IMR-90 (cell line): ENCODE measurements around the gene NCAPD3. TPM values are rescaled to one million over a fixed set of nuclear protein-coding genes. Genes with fewer than 3 reads are reported as not detected.

Experiments used
- ATAC-seq: fragments of 200-7000 bp; cut with Tn5 transposase; 2 replicates; pipeline ENCODE4 v1.9.1; 2020; ENCODE audit warnings: low read depth, mild to moderate bottlenecking, moderate library complexity
- BruUV-seq: library from RNA; stranded (reverse); fragments of 400-500 nt; replicated peaks from 2 replicates; lab custom pipeline; 2021; lab: Mats Ljungman, UMichigan
- CTCF ChIA-PET: fragments of 300-600 bp; formaldehyde crosslinking; extraction: SDS; loops from one replicate; lab custom pipeline; 2021; ENCODE audit warnings: antibody characterized with exemption; lab: Yijun Ruan, JAX
- POLR2A ChIA-PET: fragments of 300-600 bp; sonication (Branson Sonifier 250); formaldehyde crosslinking; loops from one replicate; lab custom pipeline; 2022; ENCODE audit warnings: antibody characterized with exemption; ENCODE audit not compliant: unreplicated experiment; lab: Charles Lee
- DNase-seq: peaks from one replicate; pipeline ENCODE4 v3.0.0; 2013
- H2AFZ ChIP-seq: replicated peaks from 2 replicates; pipeline ENCODE3; 2013; ENCODE audit warnings: low read length, mild to moderate bottlenecking; ENCODE audit not compliant: poor library complexity
- H2AK5ac ChIP-seq: 2 replicates; pipeline ENCODE4 v1.6.1; 2013; ENCODE audit warnings: low read depth, low read length, inconsistent platforms
- H2AK9ac ChIP-seq: replicated peaks from 2 replicates; pipeline ENCODE3; 2013; ENCODE audit warnings: mild to moderate bottlenecking, low read depth, low read length, moderate library complexity; ENCODE audit not compliant: poor library complexity
- H2BK120ac ChIP-seq: 2 replicates; pipeline ENCODE4 v1.6.1; 2013; ENCODE audit warnings: low read depth, low read length, inconsistent platforms
- H2BK15ac ChIP-seq: 3 replicates; pipeline ENCODE4 v1.6.1; 2013; ENCODE audit warnings: low read depth, low read length, inconsistent platforms
- H2BK20ac ChIP-seq: 2 replicates; pipeline ENCODE4 v1.6.1; 2013; ENCODE audit warnings: low read depth, mild to moderate bottlenecking, inconsistent platforms, low read length, moderate library complexity
- H2BK5ac ChIP-seq: 2 replicates; pipeline ENCODE4 v1.6.1; 2013; ENCODE audit warnings: mild to moderate bottlenecking, low read depth, low read length, inconsistent platforms; ENCODE audit not compliant: poor library complexity, severe bottlenecking
- H3K14ac ChIP-seq: replicated peaks from 2 replicates; pipeline ENCODE4 v1.6.1; 2013; ENCODE audit warnings: low read depth, low read length, inconsistent platforms
- H3K18ac ChIP-seq: 2 replicates; pipeline ENCODE4 v1.6.1; 2013; ENCODE audit warnings: low read depth, low read length, control low read depth
- H3K23ac ChIP-seq: 2 replicates; pipeline ENCODE4 v1.6.1; 2013; ENCODE audit warnings: low read depth, low read length, inconsistent platforms
- H3K27ac ChIP-seq: 2 replicates; pipeline ENCODE4 v1.5.1; 2013; ENCODE audit warnings: mild to moderate bottlenecking, control low read depth, low read length; ENCODE audit not compliant: insufficient read depth
- H3K27me3 ChIP-seq: 2 replicates; pipeline ENCODE4 v1.6.1; 2013; ENCODE audit warnings: low read length; ENCODE audit not compliant: control insufficient read depth, insufficient read depth
- H3K36me3 ChIP-seq: 2 replicates; pipeline ENCODE4 v1.6.1; 2013; ENCODE audit warnings: low read length, mixed read lengths; ENCODE audit not compliant: control insufficient read depth, insufficient read depth
- H3K4ac ChIP-seq: 2 replicates; pipeline ENCODE4 v1.6.1; 2013; ENCODE audit warnings: low read depth, low read length, inconsistent platforms
- H3K4me1 ChIP-seq: 2 replicates; pipeline ENCODE4 v1.6.1; 2013; ENCODE audit warnings: low read length, mixed read lengths; ENCODE audit not compliant: control insufficient read depth, insufficient read depth
- H3K4me2 ChIP-seq: 2 replicates; pipeline ENCODE4 v1.6.1; 2013; ENCODE audit warnings: low read depth, mild to moderate bottlenecking, control low read depth, low read length, moderate library complexity
- H3K4me3 ChIP-seq: 2 replicates; pipeline ENCODE4 v1.5.1; 2013; ENCODE audit warnings: low read depth, mild to moderate bottlenecking, control low read depth, low read length, moderate library complexity; ENCODE audit not compliant: insufficient read depth
- H3K56ac ChIP-seq: 2 replicates; pipeline ENCODE4 v1.6.1; 2013; ENCODE audit warnings: low read length, inconsistent platforms; ENCODE audit not compliant: insufficient read depth; ENCODE audit errors: extremely low read depth
- H3K79me1 ChIP-seq, 2 experiments: 2 replicates each; pipeline ENCODE4 v1.6.1; 2013; ENCODE audit warnings: low read length in 2 of 2, inconsistent platforms in 1 of 2, low read depth in 1 of 2
- H3K9ac ChIP-seq: 2 replicates; pipeline ENCODE4 v1.6.1; 2013; ENCODE audit warnings: low read depth, low read length, control low read depth
- H3K9me1 ChIP-seq: 2 replicates; pipeline ENCODE4 v1.6.1; 2013; ENCODE audit warnings: low read length, inconsistent platforms; ENCODE audit not compliant: insufficient read depth
- H3K9me3 ChIP-seq: 2 replicates; pipeline ENCODE4 v1.6.1; 2013; ENCODE audit warnings: low read length; ENCODE audit not compliant: control insufficient read depth, insufficient read depth
- H4K20me1 ChIP-seq: 2 replicates; pipeline ENCODE4 v1.6.1; 2013; ENCODE audit warnings: low read length, inconsistent platforms; ENCODE audit not compliant: insufficient read depth
- H4K5ac ChIP-seq: 2 replicates; pipeline ENCODE4 v1.6.1; 2013; ENCODE audit warnings: mild to moderate bottlenecking, low read depth, low read length, control low read depth
- H4K8ac ChIP-seq, 2 experiments: 2 replicates each; pipeline ENCODE4 v1.6.1; 2013; ENCODE audit warnings: low read depth in 2 of 2, low read length in 2 of 2, control low read depth in 1 of 2, inconsistent platforms in 1 of 2
- H4K91ac ChIP-seq: 2 replicates; pipeline ENCODE4 v1.6.1; 2013; ENCODE audit warnings: low read depth, low read length, inconsistent platforms; ENCODE audit not compliant: insufficient read depth
- BHLHE40 ChIP-seq: fragments of 150-350 bp; IDR thresholded peaks from 2 replicates; pipeline ENCODE4 v1.6.1; 2016; ENCODE audit warnings: mild to moderate bottlenecking, low read depth, low read length
- CEBPB ChIP-seq: IDR thresholded peaks from 2 replicates; pipeline ENCODE4 v1.6.1; 2012; ENCODE audit warnings: low read depth, low read length, improper control_type of control experiment
- CHD1 ChIP-seq: IDR thresholded peaks from 2 replicates; pipeline ENCODE4 v1.6.1; 2012; ENCODE audit warnings: low read depth, low read length, improper control_type of control experiment
- FOS ChIP-seq: fragments of 150-350 bp; IDR thresholded peaks from 2 replicates; pipeline ENCODE4 v1.6.1; 2016; ENCODE audit warnings: low read depth, low read length
- MAFK ChIP-seq: IDR thresholded peaks from 2 replicates; pipeline ENCODE4 v1.6.1; 2012; ENCODE audit warnings: low read depth, low read length, improper control_type of control experiment
- MAZ ChIP-seq: IDR thresholded peaks from 2 replicates; pipeline ENCODE4 v1.6.1; 2012; ENCODE audit warnings: low read depth, mild to moderate bottlenecking, low read length, improper control_type of control experiment, moderate library complexity, borderline replicate concordance
- MXI1 ChIP-seq: IDR thresholded peaks from 2 replicates; pipeline ENCODE4 v1.6.1; 2012; ENCODE audit warnings: low read depth, mild to moderate bottlenecking, low read length, moderate library complexity, borderline replicate concordance
- NFE2L2 ChIP-seq: fragments of 150-350 bp; IDR thresholded peaks from 2 replicates; pipeline ENCODE4 v1.6.1; 2016; ENCODE audit warnings: low read depth, mild to moderate bottlenecking, low read length
- POLR2A ChIP-seq: IDR thresholded peaks from 2 replicates; pipeline ENCODE4 v1.6.1; 2012; ENCODE audit warnings: mild to moderate bottlenecking, low read depth, low read length
- RAD21 ChIP-seq: IDR thresholded peaks from 2 replicates; pipeline ENCODE4 v1.6.1; 2012; ENCODE audit warnings: low read length, improper control_type of control experiment
- RCOR1 ChIP-seq: IDR thresholded peaks from 2 replicates; pipeline ENCODE4 v1.6.1; 2012; ENCODE audit warnings: mild to moderate bottlenecking, low read length, improper control_type of control experiment; ENCODE audit not compliant: insufficient replicate concordance
- RFX5 ChIP-seq: IDR thresholded peaks from 2 replicates; pipeline ENCODE4 v1.8.0; 2012; ENCODE audit warnings: low read depth, mild to moderate bottlenecking, low read length, moderate library complexity
- SMC3 ChIP-seq: fragments of 150-350 bp; IDR thresholded peaks from 2 replicates; pipeline ENCODE4 v1.6.1; 2016; ENCODE audit warnings: low read depth, mild to moderate bottlenecking, antibody characterized with exemption, low read length, moderate library complexity
- WGBS, 2 experiments: methylation state at CpG; one replicate each; pipeline versions ENCODE4 v1.1.5 to v1.1.7; 2013; ENCODE audit warnings: missing lambda C conversion rate in 2 of 2; ENCODE audit not compliant: insufficient read length in 1 of 2; ENCODE audit errors: extremely low coverage in 2 of 2; 5-methylcytosine and 5-hydroxymethylcytosine counted together
- dilution Hi-C: fragments of 300-500 bp; cut with HindIII; formaldehyde crosslinking; loops from one replicate; pipeline ENCODE4 v1.14.3; 2018; ENCODE audit warnings: low sequenced_read_pairs; ENCODE audit not compliant: unreplicated experiment
- in situ Hi-C: fragments of 300-500 bp; cut with MboI; formaldehyde crosslinking; loops from 3 replicates; pipeline ENCODE4 v1.14.3; 2019; ENCODE audit warnings: low sequenced_read_pairs, inconsistent platforms, mixed read lengths
- intact Hi-C: fragments of 100-400 bp; cut with micrococcal nuclease; formaldehyde crosslinking; loops from 2 replicates; pipeline ENCODE4 v1.10.0; 2022
- polyA plus RNA-seq, 3 experiments: library from polyadenylated mRNA; depleted of rRNA; stranded (reverse); fragments of >200 nt; gene quantifications; 2 replicates each; pipeline ENCODE4 v1.2.3, GENCODE V29; 2012; ENCODE audit warnings: low replicate concordance in 1 of 3
- total RNA-seq: library from RNA; depleted of rRNA; stranded (reverse); fragments of >200 nt; gene quantifications from 2 replicates; pipeline ENCODE4 v1.2.3, GENCODE V29; 2012
- TF ChIP-seq, protein P1 (sequence below): fragments of 150-350 bp; IDR thresholded peaks from 2 replicates; pipeline ENCODE4 v1.6.1; 2017; ENCODE audit warnings: mild to moderate bottlenecking, antibody characterized with exemption, low read length, low read depth
- TF ChIP-seq, protein P2 (sequence below): fragments of 150-350 bp; IDR thresholded peaks from 2 replicates; pipeline ENCODE4 v1.6.1; 2016; ENCODE audit warnings: low read depth, mild to moderate bottlenecking, low read length, moderate library complexity, borderline replicate concordance
- TF ChIP-seq, protein P3 (sequence below): conservative IDR thresholded peaks from 2 replicates; pipeline ENCODE4 v1.5.1; 2012; ENCODE audit warnings: mild to moderate bottlenecking, low read depth, low read length, improper control_type of control experiment

NCAPD3 gene
- total and polyA plus RNA-seq, 2 of the 4 experiments (the other 2 are of a cell fraction) = 18.0 to 19.2 TPM

DNA sequence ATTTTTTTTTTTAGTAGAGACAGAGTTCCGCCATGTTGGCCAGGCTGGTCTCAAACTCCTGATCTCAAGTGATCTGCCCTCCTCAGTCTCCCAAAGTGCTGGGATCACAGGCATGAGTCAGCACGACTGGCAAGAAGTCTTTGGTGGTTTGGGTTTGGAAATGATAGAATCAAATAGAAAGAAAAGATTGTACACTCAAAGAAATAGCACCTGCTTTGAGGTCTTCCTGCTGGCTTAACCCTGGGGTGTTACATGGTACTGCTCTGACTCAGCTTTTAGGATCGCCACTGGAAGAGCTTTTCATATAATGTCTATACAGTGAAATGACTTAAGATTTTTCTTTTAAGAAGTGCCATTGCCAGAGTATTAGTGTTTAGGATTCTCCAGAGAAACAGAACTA, 104.7 kb downstream of the NCAPD3 start:
- H3K79me1 ChIP-seq = peaks cover 27 to 36% of the 10 kb centered on the region in 2 experiments; a peak in 3 of 4 replicates
- H2BK20ac ChIP-seq = no peak overlapping the region
- TF ChIP-seq CEBPB = no peak
- TF ChIP-seq, protein P1, sequence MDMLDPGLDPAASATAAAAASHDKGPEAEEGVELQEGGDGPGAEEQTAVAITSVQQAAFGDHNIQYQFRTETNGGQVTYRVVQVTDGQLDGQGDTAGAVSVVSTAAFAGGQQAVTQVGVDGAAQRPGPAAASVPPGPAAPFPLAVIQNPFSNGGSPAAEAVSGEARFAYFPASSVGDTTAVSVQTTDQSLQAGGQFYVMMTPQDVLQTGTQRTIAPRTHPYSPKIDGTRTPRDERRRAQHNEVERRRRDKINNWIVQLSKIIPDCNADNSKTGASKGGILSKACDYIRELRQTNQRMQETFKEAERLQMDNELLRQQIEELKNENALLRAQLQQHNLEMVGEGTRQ = no peak
- no peak for TF ChIP-seq CHD1
- TF ChIP-seq BHLHE40 = no peak; the same call in 1 of the 2 replicates
- TF ChIP-seq NFE2L2 = peak; percentile 64
- peak; percentile 18; the same call in 1 of the 2 replicates for TF ChIP-seq MAFK
- TF ChIP-seq, protein P2, sequence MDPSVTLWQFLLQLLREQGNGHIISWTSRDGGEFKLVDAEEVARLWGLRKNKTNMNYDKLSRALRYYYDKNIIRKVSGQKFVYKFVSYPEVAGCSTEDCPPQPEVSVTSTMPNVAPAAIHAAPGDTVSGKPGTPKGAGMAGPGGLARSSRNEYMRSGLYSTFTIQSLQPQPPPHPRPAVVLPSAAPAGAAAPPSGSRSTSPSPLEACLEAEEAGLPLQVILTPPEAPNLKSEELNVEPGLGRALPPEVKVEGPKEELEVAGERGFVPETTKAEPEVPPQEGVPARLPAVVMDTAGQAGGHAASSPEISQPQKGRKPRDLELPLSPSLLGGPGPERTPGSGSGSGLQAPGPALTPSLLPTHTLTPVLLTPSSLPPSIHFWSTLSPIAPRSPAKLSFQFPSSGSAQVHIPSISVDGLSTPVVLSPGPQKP = no peak
- no peak for TF ChIP-seq RFX5
- no peak for TF ChIP-seq POLR2A
- no peak for TF ChIP-seq SMC3
- peak; percentile 84 for TF ChIP-seq RCOR1
- TF ChIP-seq, protein P3, sequence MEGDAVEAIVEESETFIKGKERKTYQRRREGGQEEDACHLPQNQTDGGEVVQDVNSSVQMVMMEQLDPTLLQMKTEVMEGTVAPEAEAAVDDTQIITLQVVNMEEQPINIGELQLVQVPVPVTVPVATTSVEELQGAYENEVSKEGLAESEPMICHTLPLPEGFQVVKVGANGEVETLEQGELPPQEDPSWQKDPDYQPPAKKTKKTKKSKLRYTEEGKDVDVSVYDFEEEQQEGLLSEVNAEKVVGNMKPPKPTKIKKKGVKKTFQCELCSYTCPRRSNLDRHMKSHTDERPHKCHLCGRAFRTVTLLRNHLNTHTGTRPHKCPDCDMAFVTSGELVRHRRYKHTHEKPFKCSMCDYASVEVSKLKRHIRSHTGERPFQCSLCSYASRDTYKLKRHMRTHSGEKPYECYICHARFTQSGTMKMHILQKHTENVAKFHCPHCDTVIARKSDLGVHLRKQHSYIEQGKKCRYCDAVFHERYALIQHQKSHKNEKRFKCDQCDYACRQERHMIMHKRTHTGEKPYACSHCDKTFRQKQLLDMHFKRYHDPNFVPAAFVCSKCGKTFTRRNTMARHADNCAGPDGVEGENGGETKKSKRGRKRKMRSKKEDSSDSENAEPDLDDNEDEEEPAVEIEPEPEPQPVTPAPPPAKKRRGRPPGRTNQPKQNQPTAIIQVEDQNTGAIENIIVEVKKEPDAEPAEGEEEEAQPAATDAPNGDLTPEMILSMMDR = no peak
- no peak for TF ChIP-seq RAD21
- TF ChIP-seq MAZ = no peak
- TF ChIP-seq FOS = peak; percentile 34
- TF ChIP-seq MXI1 = no peak
- peak overlapping the region; percentile 96; the same call in 1 of the 2 replicates for H3K27ac ChIP-seq
- intact Hi-C loops (loop anchor here (5.0 kb wide), 1 partner anchor 37 kb away; no protein-coding TSS in a partner anchor), in situ Hi-C loops (no loop called here), dilution Hi-C loops (no loop called here)
- H4K5ac ChIP-seq = no peak overlapping the region
- ChIA-PET POLR2A (no interaction called here), CTCF (no interaction called here)
- peaks cover 16% of the 10 kb centered on the region for H3K4me1 ChIP-seq
- no peak overlapping the region for H4K8ac ChIP-seq
- H3K4me3 ChIP-seq = no peak overlapping the region
- H2AFZ ChIP-seq = no peak overlapping the region
- 0 out of 2 replicates have a peak, but pooled peaks cover 5% of the 10 kb centered on the region for H4K20me1 ChIP-seq
- H3K18ac ChIP-seq = no peak overlapping the region; the same call in 1 of the 2 replicates
- no peak overlapping the region for H3K56ac ChIP-seq
- no peak overlapping the region for H2BK120ac ChIP-seq
- BruUV-seq = no TSS peak
- no peak overlapping the region for H3K9ac ChIP-seq
- WGBS, 2 experiments = no CpG with 5 or more reads among the region's 3 CpGs
- ATAC-seq (0 out of 2 replicates have a peak, but pooled peaks have one; percentile 13), DNase-seq (peak; percentile 86)
- H3K9me3 ChIP-seq = no peaks in the 10 kb centered on the region
- no peak overlapping the region for H2AK9ac ChIP-seq
- H3K36me3 ChIP-seq = no peaks in the 10 kb centered on the region
- no peak overlapping the region for H2AK5ac ChIP-seq
- no peak overlapping the region for H3K23ac ChIP-seq
- H3K9me1 ChIP-seq = peaks cover 6% of the 10 kb centered on the region
- 0 out of 2 replicates have a peak overlapping the region, but pooled peaks have one; percentile 59 for H3K14ac ChIP-seq
- H4K91ac ChIP-seq = no peak overlapping the region
- H3K27me3 ChIP-seq = no peaks in the 10 kb centered on the region
- H2BK15ac ChIP-seq = no peak overlapping the region
- no peak overlapping the region for H3K4ac ChIP-seq
- H2BK5ac ChIP-seq = peak overlapping the region; percentile 69
- peak overlapping the region; percentile 54; the same call in 1 of the 2 replicates for H3K4me2 ChIP-seq
